Astrocyte (in vitro differentiated cells and primary cell): ENCODE results near the gene DEPDC1B.

ENCODE experiments used
- CTCF ChIP-seq: IDR thresholded peaks from 2 replicates; pipeline ENCODE4 v1.5.1; 2011; ENCODE audit warnings: low read depth, mild to moderate bottlenecking, inconsistent platforms, low read length, moderate library complexity; ENCODE audit not compliant: insufficient read depth
- EZH2 ChIP-seq: IDR thresholded peaks from 2 replicates; pipeline ENCODE4 v1.6.1; 2012; ENCODE audit warnings: mild to moderate bottlenecking, low read length, inconsistent platforms; ENCODE audit not compliant: insufficient read depth

- TF ChIP-seq EZH2: no peak
- TF ChIP-seq CTCF: no peak
Measured at GRCh38 chr5:60698336-60698735, 1.6 kb downstream of the DEPDC1B start.
